GM18951 (cell line): ENCODE data around the gene CDK6.

Source experiments
- POLR2A ChIP-seq: IDR thresholded peaks from 4 replicates; pipeline ENCODE4 v1.6.1; 2011; ENCODE audit warnings: mild to moderate bottlenecking; ENCODE audit not compliant: insufficient read length, insufficient read depth; ENCODE audit errors: extremely low read depth
- in situ Hi-C: fragments of 300-500 bp; cut with MboI; formaldehyde crosslinking; loops from one replicate; pipeline ENCODE4 v1.12.0; 2022; ENCODE audit warnings: low sequenced_read_pairs, mixed read lengths, inconsistent platforms; ENCODE audit not compliant: unreplicated experiment

The CDK6 gene

GRCh38 chr7:92636018-92636560, 200.3 kb downstream of the CDK6 start:
- no peak for TF ChIP-seq POLR2A
- in situ Hi-C loops = no loop called here

GRCh38 chr7:92635538-92635937, 200.8 kb downstream of the CDK6 start:
- no peak for TF ChIP-seq POLR2A
- in situ Hi-C loops = no loop called here

DNA sequence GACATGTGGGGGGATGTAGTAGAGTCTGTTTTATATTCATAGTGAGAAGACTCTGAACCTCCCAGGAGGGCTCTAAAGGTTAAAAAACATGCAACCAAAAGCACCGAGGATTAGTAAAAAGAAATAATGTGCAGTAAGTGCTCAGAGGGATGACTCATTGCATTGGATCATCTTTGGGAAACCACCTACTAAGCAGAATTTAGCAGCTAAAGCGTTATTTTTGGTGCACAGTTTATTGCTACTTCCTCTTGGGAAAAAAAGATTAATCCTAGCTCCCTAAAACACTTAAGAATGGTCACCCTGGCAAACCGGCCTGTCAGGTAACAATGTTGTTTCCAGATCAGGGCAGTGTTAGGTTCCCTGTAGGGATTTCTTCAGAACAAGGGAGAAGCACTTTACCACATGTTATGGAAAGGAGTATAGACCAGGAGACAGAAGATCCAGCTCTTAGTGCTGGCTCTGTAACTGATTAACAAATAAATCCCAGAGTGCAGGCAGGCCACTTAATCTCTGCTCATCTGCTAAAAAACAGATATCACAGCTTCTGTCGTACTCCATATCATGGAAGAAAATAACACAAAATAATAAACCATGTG, 201.4 kb downstream of the CDK6 start:
- no peak for TF ChIP-seq POLR2A
- in situ Hi-C loops = no loop called here

DNA sequence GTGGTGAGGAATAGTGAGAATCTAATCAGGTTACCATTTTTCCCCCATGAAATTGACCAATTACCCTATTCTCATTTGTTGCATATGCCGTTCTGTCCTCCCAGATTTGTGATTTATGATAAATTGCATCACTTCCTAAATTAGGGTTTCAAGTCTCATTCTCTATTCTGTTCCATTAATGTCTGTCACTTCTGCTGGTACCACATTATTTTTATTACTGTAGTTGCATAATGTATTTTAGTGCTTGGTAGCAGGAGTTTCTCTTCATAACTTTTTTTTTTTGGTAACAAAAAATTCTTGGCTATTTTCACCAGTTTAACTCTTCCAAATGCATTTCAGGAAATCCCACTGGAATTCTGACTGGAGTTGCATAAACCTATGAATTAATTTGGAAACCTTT, 202.2 kb downstream of the CDK6 start:
- TF ChIP-seq POLR2A = no peak
- in situ Hi-C loops = no loop called here

DNA sequence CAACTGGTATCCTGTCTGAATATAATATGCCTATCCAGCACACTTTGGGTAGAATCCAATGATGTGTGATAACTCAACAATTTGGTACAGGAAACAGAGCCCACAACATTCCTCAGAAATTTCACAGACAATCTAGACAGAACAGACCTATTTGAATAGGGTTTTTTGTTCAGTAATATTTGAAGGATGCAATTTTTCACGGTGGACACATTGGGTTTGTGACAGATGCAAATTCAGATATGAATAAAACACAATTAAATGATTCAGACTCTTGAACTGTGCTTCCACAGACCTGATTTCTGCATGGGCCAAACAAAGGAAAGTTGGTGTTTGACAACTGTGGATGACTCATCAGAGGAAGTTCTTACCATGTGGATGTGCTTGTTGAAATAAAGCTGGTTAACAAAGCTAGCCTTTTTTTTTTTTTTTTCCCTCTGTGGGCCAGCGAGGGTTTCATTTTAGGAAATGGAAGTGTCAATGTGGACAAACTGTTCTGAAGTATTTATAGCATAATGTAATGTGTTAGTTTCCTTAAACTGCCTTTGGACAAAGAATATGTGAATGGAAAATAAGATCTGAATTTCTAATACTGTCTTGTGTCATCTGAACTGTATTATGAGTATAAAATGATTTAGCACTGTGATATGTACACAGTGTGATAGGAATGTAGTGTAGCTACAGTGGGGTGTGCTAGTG, 203.0 kb downstream of the CDK6 start:
- in situ Hi-C loops = no loop called here
- no peak for TF ChIP-seq POLR2A

GRCh38 chr7:92632791-92633190, 203.6 kb downstream of the CDK6 start:
- TF ChIP-seq POLR2A = no peak
- in situ Hi-C loops = no loop called here

DNA sequence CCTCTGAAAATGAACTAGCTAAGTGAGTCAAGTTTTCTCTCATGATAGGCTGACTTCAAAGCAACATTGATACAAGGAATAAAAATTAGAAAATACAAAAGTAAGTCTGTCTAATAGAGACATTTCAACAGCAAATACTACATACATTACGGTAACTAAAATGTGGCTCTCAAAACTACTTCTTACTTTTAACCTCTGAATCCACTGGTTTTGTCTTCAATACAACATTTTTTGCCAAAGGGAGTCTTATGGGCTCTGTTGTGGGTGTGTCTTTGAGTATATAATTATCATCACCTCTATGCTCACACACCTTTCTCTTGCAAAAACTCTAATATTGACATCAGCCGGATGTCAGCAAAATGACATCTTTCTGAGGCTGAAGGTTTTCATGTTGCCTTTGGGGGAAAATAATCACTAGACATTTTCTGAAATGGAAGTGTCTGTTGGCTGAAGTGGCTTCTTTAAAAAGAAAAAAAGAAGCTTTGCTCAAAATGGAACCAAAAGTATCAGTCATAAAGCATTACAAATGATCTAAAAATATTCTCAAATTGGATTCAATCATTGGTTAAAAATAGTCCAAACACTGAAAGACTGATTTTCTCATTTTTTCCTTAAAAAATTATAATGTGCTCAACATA, 204.4 kb downstream of the CDK6 start:
- TF ChIP-seq POLR2A = no peak
- in situ Hi-C loops = no loop called here

DNA sequence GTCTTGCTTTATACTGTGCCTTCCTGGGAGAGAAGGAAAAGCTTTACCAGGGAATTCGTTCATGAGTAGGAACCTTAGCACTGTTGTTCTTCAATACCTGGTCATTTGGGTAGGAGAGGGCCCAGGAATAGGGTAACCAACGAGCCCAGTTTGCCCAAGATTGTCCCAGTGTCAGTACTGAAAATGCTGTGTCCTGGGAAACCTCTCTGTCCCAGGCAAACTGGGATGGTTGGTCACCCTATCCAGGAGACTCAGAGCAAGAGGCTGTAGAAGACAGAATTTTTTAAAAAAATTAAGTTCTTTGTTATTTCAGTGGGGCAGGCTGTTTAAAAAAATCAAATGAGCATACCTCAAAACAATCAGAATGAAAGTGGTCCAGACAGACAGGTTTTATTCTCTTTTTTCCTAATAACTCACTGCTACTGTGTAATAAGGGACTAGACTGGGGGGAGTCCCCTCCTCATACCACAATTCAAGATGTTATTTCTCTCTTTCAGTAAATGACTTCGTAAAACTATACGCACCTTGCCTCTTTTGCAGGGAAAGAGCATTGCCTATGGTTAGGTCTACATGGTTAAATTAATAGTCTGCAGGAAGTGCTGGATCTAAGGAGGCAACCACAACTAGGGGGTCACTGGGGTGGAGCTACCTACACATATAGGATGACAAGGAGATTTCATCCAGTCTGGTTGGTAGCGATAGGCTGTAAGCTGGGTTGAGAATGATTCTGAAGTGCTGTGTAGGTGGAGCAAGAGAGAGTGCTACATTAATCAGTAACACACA, 205.1 kb downstream of the CDK6 start:
- in situ Hi-C loops = no loop called here
- TF ChIP-seq POLR2A = no peak

- TF ChIP-seq POLR2A = no peak
- in situ Hi-C loops = loop anchor here (10.0 kb wide), 2 partner anchors 185 to 425 kb away; no protein-coding TSS in a partner anchor
Measured at GRCh38 chr7:92629779-92630178, 206.6 kb downstream of the CDK6 start.

DNA sequence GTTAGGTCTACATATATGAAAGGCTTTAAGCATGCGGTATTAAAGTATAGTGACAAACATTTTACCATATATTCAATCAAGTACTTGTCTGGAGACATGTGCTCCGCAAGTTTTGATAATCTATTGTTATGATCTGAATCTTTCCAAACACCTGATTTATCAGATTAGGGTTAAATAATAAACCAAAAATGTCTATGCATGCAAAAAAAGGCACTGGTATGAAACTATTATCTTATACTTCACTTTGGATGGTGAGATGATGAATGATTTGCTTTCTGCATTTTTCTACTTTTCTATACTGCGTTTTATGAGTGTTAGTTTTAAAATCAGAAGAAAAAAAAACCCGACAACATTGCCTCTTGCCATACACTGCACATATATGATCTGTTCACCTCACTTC, 208.4 kb downstream of the CDK6 start:
- no peak for TF ChIP-seq POLR2A
- in situ Hi-C loops = loop anchor here (10.0 kb wide), 2 partner anchors 187 to 427 kb away; no protein-coding TSS in a partner anchor

GRCh38 chr7:92626281-92626809, 210.0 kb downstream of the CDK6 start:
- in situ Hi-C loops = loop anchor here (10.0 kb wide), 2 partner anchors 188 to 428 kb away; no protein-coding TSS in a partner anchor
- TF ChIP-seq POLR2A = no peak

- in situ Hi-C loops = loop anchor here (10.0 kb wide), 2 partner anchors 189 to 429 kb away; no protein-coding TSS in a partner anchor
Measured at GRCh38 chr7:92625617-92626016, 210.8 kb downstream of the CDK6 start.

More at GRCh38 chr7:92625617-92626016, 210.8 kb downstream of the CDK6 start:
- no peak for TF ChIP-seq POLR2A
